GM12891 (cell line): ENCODE results near the gene TMEM132D.

Experiments used
- DNase-seq: peaks from one replicate; pipeline ENCODE4 v3.0.0; 2011; ENCODE audit warnings: low spot score; ENCODE audit not compliant: insufficient read length
- FAIRE-seq: peaks from 2 replicates; lab custom pipeline; 2011; peaks lifted over from hg19 to GRCh38; lab: Jason Lieb, UNC
- PAX5 ChIP-seq: IDR thresholded peaks from 2 replicates; pipeline ENCODE4 v1.6.1; 2011; ENCODE audit warnings: low read length, moderate library complexity, mild to moderate bottlenecking; ENCODE audit not compliant: insufficient read depth, severe bottlenecking
- POLR2A ChIP-seq: IDR thresholded peaks from 2 replicates; pipeline ENCODE4 v1.6.1; 2011; ENCODE audit warnings: low read depth, low read length, control low read depth
- POLR2AphosphoS5 ChIP-seq: IDR thresholded peaks from 2 replicates; pipeline ENCODE4 v1.6.1; 2011; ENCODE audit warnings: low read depth, low read length, control low read depth
- POU2F2 ChIP-seq: IDR thresholded peaks from 2 replicates; pipeline ENCODE4 v1.6.1; 2011; ENCODE audit warnings: low read depth, mild to moderate bottlenecking, control low read depth, low read length, moderate library complexity
- SPI1 ChIP-seq: IDR thresholded peaks from 2 replicates; pipeline ENCODE4 v1.6.1; 2011; ENCODE audit warnings: low read depth, low read length, control low read depth
- TAF1 ChIP-seq: IDR thresholded peaks from 2 replicates; pipeline ENCODE4 v1.6.1; 2011; ENCODE audit warnings: low read depth, low read length, control low read depth

The TMEM132D gene

GRCh38 chr12:129790930-129791329, 112.9 kb downstream of the TMEM132D start:
- FAIRE-seq (no peak), DNase-seq (no peak)
- TF ChIP-seq TAF1, result no peak
- no peak for TF ChIP-seq POLR2A
- no peak for TF ChIP-seq POU2F2
- no peak for TF ChIP-seq SPI1
- no peak for TF ChIP-seq POLR2AphosphoS5
- TF ChIP-seq PAX5, result no peak

- DNase-seq, result no peak
- no peak for TF ChIP-seq POU2F2
- no peak for TF ChIP-seq POLR2A
- FAIRE-seq, result no peak
Observed at GRCh38 chr12:129790331-129790730, 113.5 kb downstream of the TMEM132D start.

- TF ChIP-seq POLR2A (no peak), POLR2AphosphoS5 (no peak), TAF1 (no peak), SPI1 (no peak), POU2F2 (no peak), PAX5 (no peak)
- FAIRE-seq (no peak), DNase-seq (no peak)
Observed at GRCh38 chr12:129789921-129790320, 113.9 kb downstream of the TMEM132D start.

- FAIRE-seq (no peak), DNase-seq (no peak)
- no peak for TF ChIP-seq POLR2AphosphoS5
- TF ChIP-seq POLR2A, result no peak
- TF ChIP-seq SPI1, result no peak
- no peak for TF ChIP-seq TAF1
- TF ChIP-seq PAX5, result no peak
- no peak for TF ChIP-seq POU2F2
Observed at GRCh38 chr12:129788506-129789084, 115.2 kb downstream of the TMEM132D start.

- TF ChIP-seq SPI1 (no peak), POLR2A (no peak), POU2F2 (no peak), TAF1 (no peak), POLR2AphosphoS5 (no peak)
- no peak for DNase-seq
- no peak for FAIRE-seq
Observed at GRCh38 chr12:129779989-129780388, 123.8 kb downstream of the TMEM132D start.

- no peak for DNase-seq
- no peak for FAIRE-seq
- TF ChIP-seq POLR2AphosphoS5 (no peak), SPI1 (no peak), POU2F2 (no peak)
Observed at GRCh38 chr12:129779033-129779432, 124.8 kb downstream of the TMEM132D start.

GRCh38 chr12:129776977-129777667, 126.7 kb downstream of the TMEM132D start:
- DNase-seq (no peak), FAIRE-seq (no peak)
- no peak for TF ChIP-seq POLR2AphosphoS5
- no peak for TF ChIP-seq TAF1
- TF ChIP-seq SPI1, result no peak
- no peak for TF ChIP-seq POLR2A
- TF ChIP-seq PAX5, result no peak

GRCh38 chr12:129772501-129773493, 131.0 kb downstream of the TMEM132D start:
- no peak for DNase-seq
- TF ChIP-seq POLR2A (no peak), POU2F2 (no peak), POLR2AphosphoS5 (no peak), SPI1 (no peak), PAX5 (no peak), TAF1 (no peak)
- FAIRE-seq, result no peak

- no peak for FAIRE-seq
Observed at GRCh38 chr12:129771238-129771637, 132.6 kb downstream of the TMEM132D start.

More at GRCh38 chr12:129771238-129771637, 132.6 kb downstream of the TMEM132D start:
- no peak for DNase-seq
- TF ChIP-seq PAX5 (no peak), POLR2A (no peak), SPI1 (no peak), TAF1 (no peak), POU2F2 (no peak), POLR2AphosphoS5 (no peak)
